ENCODE data around the gene CRTAC1.

Gene CRTAC1

DNA sequence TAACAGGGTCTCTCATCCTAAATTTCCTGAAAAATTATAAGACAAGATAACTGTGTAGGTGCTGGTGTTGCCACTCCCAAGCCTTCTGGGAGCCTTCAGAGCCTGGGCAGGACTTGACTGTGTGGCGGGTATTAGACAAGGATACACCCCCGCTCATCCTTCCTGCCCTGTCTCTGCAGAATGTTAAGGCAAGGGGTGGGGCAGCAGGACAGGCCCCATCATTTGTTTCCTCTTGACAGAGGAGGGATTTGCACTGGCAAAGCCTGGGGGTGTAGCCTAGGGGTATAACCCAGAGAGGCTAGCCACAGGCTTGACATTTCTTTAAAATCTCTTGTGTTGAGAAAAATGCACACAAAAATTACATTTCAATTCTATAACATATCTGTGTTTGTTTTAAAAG, 117.2 kb downstream of the CRTAC1 start:
- Mint-ChIP-seq H3K4me3 (no peak overlapping the region), H3K4me1 (no peaks in the 10 kb centered on the region), H3K9me3 (no peaks in the 10 kb centered on the region), H3K27ac (no peak overlapping the region), H3K36me3 (ENCODE audit: low read depth) (no peaks in the 10 kb centered on the region), H3K27me3 (ENCODE audit: low read depth, poor library complexity) (peaks cover 62% of the 10 kb centered on the region)
- TF ChIP-seq, protein P1, sequence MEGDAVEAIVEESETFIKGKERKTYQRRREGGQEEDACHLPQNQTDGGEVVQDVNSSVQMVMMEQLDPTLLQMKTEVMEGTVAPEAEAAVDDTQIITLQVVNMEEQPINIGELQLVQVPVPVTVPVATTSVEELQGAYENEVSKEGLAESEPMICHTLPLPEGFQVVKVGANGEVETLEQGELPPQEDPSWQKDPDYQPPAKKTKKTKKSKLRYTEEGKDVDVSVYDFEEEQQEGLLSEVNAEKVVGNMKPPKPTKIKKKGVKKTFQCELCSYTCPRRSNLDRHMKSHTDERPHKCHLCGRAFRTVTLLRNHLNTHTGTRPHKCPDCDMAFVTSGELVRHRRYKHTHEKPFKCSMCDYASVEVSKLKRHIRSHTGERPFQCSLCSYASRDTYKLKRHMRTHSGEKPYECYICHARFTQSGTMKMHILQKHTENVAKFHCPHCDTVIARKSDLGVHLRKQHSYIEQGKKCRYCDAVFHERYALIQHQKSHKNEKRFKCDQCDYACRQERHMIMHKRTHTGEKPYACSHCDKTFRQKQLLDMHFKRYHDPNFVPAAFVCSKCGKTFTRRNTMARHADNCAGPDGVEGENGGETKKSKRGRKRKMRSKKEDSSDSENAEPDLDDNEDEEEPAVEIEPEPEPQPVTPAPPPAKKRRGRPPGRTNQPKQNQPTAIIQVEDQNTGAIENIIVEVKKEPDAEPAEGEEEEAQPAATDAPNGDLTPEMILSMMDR (IDR thresholded peaks at IDR 0.05), result no peak
- no peak for DNase-seq

DNA sequence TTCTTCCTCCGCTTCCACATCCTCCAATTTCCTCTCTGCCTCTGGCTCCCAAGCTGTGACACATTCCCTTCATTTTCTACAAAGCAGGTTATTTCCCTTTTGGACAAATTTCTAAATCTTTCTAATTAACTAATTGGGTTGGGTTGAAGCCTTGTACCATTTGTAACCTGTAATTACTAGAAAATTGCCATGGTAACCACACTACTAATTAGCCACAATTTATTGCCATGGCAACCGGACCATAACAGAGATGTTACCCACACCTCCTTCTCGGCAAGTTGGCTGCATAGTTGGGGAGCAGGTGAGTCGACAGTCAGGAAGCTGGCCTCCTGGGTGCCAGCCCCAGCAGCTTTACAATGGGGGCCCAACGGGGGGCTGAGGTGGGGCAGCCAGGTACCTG, 119.2 kb downstream of the CRTAC1 start:
- H3K27ac Mint-ChIP-seq, result no peak overlapping the region
- no peaks in the 10 kb centered on the region for H3K9me3 Mint-ChIP-seq
- TF ChIP-seq, protein P1 (IDR thresholded peaks at IDR 0.05), result no peak
- peaks cover 58% of the 10 kb centered on the region for H3K27me3 Mint-ChIP-seq (ENCODE audit: low read depth, poor library complexity)
- no peaks in the 10 kb centered on the region for H3K4me1 Mint-ChIP-seq
- no peak overlapping the region for H3K4me3 Mint-ChIP-seq
- no peaks in the 10 kb centered on the region for H3K36me3 Mint-ChIP-seq (ENCODE audit: low read depth)
- no peak for DNase-seq

DNA sequence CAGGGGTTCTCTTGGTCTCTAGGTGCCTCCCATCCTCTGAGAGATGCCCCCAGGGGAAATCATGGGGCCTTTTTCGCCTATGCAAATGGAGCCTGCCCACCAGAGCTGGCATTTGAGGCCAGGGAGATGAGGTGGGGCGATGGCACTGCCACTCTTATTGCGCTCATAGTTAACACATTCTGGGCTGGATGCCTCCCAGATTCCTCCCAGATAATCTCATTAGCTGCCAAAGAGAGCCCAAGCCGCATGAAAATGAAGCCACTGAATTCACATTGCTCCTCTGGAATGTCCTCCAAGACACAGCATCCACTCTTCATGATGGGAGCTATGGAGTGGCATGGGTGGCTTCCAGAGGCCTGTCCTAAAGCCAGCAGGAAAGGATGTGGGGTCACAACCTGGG, 119.8 kb downstream of the CRTAC1 start:
- no peak for DNase-seq
- no peaks in the 10 kb centered on the region for H3K36me3 Mint-ChIP-seq (ENCODE audit: low read depth)
- TF ChIP-seq, protein P1 (IDR thresholded peaks at IDR 0.05), result no peak
- H3K27ac Mint-ChIP-seq, result no peak overlapping the region
- no peak overlapping the region for H3K4me3 Mint-ChIP-seq
- no peaks in the 10 kb centered on the region for H3K9me3 Mint-ChIP-seq
- peaks cover 3% of the 10 kb centered on the region for H3K4me1 Mint-ChIP-seq
- H3K27me3 Mint-ChIP-seq (ENCODE audit: low read depth, poor library complexity), result peaks cover 53% of the 10 kb centered on the region

DNA sequence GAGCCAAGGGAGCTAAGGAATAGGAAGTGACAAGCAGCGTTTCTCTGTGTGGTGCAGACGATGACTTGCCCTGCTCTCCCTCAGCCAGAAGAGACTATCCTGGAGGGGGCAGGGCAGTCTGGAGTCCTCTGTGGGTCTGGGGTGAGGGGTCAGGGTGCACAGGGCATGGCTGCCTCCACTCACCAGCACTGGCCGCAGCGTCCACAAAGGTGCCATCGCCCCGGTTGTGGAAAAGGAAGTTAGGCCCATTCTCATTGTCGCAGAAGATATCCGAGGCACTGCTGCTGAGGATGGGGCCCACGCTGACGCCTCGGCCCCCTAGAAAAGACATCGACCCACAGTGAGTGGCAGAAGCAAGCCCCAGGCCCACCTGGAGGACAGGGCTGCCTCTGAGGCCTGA, 122.6 kb downstream of the CRTAC1 start:
- Mint-ChIP-seq H3K36me3 (ENCODE audit: low read depth) (no peaks in the 10 kb centered on the region), H3K4me3 (no peak overlapping the region), H3K27me3 (ENCODE audit: low read depth, poor library complexity) (peaks cover 43% of the 10 kb centered on the region), H3K4me1 (peaks cover 13% of the 10 kb centered on the region), H3K27ac (no peak overlapping the region), H3K9me3 (no peaks in the 10 kb centered on the region)
- TF ChIP-seq, protein P1 (IDR thresholded peaks at IDR 0.05), result no peak
- no peak for DNase-seq

DNA sequence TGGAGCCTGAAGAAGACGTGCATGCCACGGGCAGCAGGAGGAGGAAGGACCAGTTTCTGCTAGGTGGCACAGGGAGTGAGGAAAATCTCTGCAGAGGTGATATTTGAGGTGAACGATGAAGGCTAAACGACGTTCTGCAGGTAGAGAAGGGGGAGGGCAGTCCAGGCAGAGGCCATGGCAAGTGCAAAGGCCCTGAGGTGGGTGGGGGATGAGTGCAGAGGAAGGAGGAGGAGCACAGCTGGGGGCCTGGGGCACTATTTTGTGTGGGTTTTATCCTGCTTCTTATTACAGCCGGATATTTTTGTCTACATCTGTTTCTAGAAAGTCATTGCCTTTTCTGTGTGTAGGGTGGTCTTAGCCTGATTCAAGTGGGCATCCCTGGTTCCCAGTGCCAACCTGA, 123.2 kb downstream of the CRTAC1 start:
- no peaks in the 10 kb centered on the region for H3K9me3 Mint-ChIP-seq
- peaks cover 40% of the 10 kb centered on the region for H3K27me3 Mint-ChIP-seq (ENCODE audit: low read depth, poor library complexity)
- no peak overlapping the region for H3K27ac Mint-ChIP-seq
- TF ChIP-seq, protein P1 (IDR thresholded peaks at IDR 0.05), result no peak
- H3K36me3 Mint-ChIP-seq (ENCODE audit: low read depth), result no peaks in the 10 kb centered on the region
- DNase-seq, result no peak
- H3K4me3 Mint-ChIP-seq, result no peak overlapping the region
- peaks cover 13% of the 10 kb centered on the region for H3K4me1 Mint-ChIP-seq

DNA sequence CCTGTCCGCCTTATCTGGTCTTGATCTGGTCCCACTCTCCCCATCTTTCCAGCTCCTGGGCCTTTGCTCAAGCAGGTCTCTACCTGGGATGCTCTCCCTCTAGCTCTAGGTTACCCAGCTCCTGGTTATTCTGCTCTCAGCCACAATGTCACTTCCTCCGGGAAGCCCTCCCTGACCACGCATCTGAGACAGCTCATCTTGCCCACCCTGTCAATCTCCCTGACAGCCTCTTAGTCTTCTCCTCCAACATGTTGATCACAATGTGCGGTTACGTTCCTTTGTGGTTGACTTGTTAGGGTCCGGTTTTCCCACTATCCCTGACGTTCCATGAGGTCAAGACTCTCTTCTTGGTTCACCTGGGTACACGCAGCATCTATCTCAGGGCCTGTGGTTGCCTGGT, 125.1 kb downstream of the CRTAC1 start:
- H3K4me3 Mint-ChIP-seq, result no peak overlapping the region
- H3K4me1 Mint-ChIP-seq, result peaks cover 18% of the 10 kb centered on the region
- TF ChIP-seq, protein P1 (IDR thresholded peaks at IDR 0.05), result no peak
- peaks cover 31% of the 10 kb centered on the region for H3K27me3 Mint-ChIP-seq (ENCODE audit: low read depth, poor library complexity)
- no peaks in the 10 kb centered on the region for H3K9me3 Mint-ChIP-seq
- H3K36me3 Mint-ChIP-seq (ENCODE audit: low read depth), result no peaks in the 10 kb centered on the region
- peak overlapping the region; percentile 11 for H3K27ac Mint-ChIP-seq
- DNase-seq, result no peak
